GM19397 (cell line): ENCODE results near the gene PABPC3.

Experiments
- ATAC-seq: cut with Tn5 transposase; IDR thresholded peaks from one replicate; pipeline ENCODE4 v1.9.1; 2021; ENCODE audit warnings: mild to moderate bottlenecking, moderate library complexity; ENCODE audit not compliant: unreplicated experiment

The PABPC3 gene

DNA sequence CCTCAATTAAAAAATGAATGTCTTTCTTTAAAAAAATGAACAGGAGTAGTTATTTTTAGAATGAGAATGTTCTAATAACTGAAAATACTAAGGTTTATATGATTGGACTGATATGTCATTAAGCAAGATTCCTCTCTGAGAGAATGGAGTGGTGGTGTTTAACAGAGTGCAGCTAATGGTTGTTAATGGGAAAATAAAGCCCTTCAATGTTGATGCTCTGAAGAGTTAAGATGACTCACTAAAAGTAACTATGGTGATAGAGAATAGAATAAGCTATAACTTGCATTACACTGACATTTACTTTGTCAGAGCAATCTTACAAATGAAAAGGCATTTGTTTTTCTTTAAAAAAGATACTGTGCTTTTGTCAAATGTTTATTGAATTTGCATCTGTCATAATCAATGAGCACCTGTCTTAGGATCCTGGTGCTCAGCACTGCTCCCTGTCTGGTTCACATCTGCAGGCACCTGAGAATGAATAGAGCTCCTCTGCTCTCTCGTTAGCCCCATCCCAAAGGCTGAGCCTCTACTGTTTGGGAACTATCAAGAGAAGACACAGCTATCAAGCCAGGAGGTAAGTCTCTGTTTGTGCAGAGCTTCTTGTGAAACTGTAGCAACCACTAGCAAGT, 15.1 kb downstream of the PABPC3 start:
- ATAC-seq: no peak

DNA sequence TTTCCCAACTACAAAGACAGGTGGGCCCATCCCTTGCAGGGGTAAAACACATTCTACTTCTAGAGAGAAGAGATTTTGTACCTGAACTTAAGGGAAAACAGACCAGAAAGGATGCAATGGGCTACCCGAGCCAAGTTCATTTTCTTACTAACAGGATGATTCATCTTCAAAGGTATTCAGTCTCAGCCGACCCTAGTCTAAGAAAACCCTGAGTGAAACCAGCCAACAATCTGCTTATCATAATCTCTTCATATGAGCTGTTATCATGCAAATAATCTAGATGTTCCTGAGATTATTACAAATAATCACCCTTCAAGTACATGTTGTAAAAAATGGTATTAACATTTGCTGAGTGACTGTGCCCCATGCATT, 15.6 kb downstream of the PABPC3 start:
- ATAC-seq: no peak

DNA sequence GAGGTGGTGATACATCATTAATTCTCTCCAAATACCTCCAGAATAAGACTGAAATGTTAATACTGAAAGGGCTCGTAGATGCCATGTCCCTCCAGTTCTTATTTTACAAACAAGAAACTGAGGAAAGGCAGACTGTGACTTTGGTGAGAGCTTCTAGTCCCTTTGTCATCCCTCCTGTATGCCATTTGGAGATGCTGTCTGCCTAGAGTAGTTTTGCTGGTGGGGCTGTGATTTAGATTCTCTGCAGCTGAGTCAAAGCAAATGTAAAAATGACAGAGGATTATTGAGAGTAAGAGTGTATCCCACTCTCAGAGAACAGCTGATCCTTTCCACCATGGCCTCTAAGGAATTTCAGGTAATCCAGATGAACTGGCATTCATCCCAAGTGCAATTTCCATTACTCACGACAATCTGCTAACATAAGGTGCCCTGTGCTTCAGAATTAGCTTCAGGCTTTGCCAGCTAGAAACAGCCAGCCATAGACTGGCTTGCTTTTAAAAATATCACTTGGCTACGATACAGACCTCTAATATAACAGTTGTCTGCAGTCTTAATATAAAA, 16.8 kb downstream of the PABPC3 start:
- no peak for ATAC-seq

DNA sequence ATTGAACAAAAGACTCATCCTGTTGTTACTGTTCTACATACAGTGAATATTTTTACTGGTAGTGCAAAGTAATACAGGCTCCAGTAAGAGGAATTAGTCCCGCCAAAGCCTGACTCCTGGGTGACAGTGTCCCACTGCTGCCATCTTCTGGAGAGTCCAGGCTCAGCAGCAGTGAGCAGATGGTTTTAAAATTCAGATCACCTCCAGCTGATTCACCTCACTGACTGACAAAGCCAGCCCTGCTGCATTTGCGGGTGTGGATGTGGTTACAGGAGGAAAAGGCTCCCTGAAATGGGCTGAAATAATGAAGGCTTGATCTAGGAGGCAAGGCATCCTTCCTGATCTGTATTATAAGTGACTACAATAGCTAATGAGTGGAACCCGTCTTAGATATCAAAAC, 18.3 kb downstream of the PABPC3 start:
- peak; percentile 71 for ATAC-seq

DNA sequence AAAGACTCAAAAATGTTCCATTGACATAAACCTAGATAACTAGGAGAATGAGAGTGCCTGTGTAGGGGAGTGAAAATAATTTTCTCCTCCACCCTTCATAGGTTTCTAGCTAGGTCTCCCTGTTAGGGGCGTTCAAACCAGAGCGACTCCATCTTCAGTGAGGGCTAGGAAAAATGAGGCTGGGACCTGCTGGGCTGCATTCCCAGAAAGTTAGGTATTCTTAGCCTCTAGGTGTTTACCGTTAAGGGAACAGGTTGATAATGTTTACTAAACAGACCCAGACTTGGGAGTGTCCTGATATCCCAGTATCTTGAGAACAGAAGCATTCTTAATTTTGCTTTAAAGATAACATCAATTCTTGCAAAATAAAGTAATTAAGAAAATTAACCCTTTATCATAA, 20.1 kb downstream of the PABPC3 start:
- ATAC-seq: no peak

DNA sequence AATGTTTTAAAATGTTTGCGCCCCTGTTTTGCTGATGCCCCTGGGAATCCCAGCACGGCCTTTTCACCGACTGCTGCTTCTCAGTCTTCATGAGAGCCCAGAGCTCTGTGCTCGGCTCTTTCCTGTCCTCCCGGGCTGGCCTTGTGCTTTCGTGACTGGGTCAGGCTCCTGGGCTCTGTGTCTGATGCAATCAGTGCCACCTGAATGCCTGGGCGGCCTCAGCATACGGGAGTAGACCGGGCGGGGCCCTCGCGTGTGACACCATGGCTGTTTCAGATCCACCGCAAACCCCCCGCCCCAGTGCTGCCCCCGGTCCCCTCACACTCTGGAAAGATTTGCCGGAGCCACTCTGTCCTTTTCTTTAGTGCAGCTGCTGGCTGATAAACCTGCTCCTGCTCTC, 21.4 kb downstream of the PABPC3 start:
- ATAC-seq: no peak

DNA sequence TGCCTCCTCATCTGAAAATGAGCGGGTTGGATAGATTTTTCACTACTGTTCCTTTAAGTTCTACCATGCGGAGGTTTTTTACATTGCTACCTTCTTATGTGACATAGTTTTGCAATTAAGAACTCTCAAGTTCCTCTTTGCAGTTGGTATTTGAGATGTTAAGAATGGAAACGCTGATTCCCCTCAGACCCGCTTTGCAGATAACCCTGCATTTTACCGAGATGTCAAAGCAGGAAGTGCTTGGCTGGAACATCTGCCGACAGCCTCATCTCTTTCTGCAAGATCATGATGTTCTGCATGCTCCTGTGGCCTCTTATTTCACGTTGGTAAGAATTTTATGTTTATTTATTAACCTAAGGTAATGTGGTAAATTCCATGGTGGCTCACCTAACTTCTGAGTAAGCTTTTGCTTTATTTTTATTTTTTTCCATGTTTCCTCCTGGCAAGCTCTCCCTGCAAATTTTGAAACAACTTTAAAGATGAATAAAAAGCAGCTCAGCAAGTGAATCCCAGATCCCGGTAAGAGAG, 22.5 kb downstream of the PABPC3 start:
- no peak for ATAC-seq

DNA sequence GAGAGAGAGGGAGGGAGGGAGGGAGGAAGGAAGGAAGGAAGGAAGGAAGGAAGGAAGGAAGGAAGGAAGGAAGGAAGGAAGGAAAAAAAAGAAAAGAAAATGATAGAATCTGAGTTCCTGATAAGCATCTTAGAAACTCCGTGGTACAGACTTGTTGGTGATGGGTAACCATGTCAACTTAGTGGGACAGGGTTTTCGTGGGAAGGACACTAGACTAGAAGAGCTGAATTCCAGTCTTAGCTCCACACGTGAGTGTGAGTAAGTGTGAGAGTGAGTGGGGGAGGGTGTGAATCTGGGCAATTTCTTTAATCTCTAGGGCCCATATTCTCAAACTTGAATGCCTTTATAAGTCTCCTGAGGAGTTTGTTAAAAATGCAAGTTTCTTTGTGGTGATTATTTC, 35.0 kb downstream of the PABPC3 start:
- ATAC-seq: no peak

DNA sequence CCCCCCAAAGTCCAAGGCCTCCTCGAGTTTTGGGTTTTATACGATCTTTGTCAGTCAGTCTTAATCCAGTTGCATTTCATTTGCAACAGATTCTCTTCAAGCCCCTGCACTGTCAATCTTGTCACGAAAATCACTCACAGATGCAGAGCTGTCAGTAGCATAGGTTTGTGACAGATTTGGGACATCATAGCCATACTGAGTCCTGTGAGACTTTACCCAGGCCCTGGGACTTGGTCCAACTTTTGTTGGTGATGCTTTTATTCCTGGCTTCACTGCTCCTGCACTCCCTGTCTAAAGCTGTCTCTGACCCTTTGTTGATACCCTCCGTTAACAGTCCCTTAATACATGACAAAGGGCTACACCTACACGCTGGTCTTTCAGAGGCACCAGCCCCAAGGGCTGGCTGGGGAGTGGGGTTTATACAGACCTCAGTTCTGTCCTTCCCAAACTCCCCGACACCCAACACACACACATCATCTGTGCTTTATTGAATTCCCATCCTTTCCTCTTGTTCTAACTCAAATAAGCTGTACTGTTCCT, 36.0 kb downstream of the PABPC3 start:
- no peak for ATAC-seq

DNA sequence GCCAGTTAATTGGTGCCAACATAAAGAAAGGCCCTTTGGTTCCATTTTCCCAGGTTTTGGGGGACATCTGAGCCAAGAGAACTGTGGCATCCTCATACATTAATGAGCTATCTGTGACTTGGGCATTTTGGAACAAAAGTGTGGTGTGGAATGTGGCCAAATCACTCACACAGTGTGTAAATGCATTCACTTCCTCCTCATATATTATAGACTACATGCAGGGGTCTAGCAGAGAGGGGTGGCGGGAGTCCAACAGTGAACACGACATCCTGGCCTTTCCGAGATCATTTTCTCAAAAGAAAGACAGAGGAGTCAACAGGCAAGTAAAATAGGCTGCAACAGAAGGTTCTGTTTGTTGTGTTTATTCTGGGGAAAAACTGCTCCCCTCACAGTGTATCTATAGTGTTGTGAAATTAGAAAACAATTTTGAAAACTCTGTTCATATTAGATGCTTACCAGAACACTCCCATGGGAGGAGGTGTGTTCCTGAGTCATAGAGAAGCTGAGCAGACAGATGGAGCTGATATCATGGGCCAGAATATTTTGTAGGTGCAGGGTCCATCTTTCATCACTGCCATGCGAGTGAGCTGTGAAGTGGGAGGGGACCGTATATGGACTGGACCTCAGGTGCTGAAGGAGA, 36.9 kb downstream of the PABPC3 start:
- no peak for ATAC-seq

DNA sequence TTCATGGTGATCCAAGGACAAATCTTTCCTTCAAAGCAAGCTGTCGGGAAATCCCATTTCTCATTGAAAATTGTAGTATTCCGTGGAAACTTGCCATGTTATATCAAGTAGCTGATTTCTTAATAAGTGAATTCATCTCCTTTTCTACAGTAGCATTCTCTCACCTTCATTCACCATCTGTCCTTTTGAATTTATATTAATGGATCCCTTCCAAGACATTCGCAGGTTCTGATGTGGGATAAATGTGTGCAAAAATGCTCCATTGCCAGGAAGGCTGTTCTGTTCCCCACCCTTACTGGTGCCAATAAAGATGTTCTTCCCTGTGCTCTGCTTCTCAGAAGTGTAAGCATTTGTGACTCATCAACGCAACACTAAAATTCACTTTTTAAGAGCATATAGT, 40.0 kb downstream of the PABPC3 start:
- no peak for ATAC-seq

DNA sequence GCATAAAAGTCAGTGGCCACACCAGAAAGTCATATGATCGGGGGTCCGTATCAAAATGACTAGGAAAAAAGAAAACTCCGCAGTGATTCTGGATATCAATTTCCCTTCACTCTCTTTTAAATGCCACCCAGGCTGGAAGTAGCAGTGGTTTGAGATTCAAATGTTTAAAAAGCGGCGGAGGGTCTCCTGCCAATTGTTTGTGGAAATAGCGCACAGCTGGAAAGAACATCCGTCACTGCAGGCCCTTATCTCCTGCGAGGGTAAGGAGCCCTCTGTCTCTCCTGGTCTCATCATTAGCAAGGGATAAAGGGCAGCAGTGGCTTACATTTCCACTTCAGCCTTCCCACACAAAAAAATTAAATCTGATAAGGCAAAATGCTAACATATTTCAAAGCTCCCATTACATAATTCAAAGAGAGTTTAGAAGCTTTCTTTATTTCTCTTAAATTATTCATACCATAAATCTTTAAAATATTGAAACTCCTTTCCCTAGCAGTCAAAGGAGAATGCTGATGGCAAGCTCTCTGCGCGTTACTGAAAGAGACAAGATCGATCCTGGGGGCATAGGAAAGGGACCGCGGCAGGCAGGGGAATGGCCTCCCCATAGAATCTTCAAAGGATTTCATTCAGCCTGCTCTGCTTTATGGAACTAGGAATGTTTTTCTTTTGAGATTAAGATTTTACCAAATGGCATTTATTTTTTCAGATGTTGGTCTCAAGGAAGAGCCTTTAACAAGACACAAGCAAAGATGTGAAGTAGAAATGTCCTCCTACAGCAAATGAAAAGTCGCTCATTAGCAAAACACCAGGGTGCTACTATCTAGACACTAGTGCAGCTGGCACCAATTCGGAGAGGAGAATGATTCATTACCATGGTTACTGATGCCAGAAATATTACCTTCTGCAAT, 41.2 kb downstream of the PABPC3 start:
- no peak for ATAC-seq

DNA sequence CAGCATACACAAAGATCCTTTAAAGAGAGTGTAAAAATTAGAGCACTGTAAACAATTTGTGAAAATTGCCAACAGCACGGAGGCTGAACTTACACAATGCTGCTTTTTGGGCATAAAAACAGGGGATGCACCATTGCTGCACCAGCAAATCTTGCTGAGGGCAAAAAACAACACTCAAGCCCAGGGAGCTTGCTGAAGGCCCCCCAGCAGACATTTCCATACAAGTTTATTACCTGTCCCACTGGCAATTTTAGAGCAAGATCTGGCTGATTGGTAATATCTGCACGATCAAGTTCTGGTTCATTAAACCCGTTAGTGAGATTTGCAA, 41.8 kb downstream of the PABPC3 start:
- no peak for ATAC-seq

DNA sequence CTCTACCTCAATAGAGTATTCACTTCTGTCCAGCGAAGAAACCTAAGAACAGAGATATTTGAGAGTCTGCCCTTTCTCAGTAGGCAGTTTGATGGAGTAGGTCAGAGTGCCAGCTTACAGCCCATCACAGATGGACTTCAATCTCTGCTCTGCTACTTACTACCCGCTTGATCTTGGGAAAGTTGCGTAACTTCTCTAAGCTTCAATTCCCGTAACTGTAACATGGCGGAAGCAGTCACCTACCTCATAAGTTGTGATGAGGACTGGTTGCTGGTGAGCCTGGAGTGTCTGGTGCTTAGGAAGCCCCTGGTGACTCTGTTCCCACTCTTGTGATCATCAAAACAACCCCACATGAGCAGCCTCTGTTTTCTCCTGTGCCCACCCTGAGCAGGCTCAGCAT, 45.1 kb downstream of the PABPC3 start:
- ATAC-seq: no peak

DNA sequence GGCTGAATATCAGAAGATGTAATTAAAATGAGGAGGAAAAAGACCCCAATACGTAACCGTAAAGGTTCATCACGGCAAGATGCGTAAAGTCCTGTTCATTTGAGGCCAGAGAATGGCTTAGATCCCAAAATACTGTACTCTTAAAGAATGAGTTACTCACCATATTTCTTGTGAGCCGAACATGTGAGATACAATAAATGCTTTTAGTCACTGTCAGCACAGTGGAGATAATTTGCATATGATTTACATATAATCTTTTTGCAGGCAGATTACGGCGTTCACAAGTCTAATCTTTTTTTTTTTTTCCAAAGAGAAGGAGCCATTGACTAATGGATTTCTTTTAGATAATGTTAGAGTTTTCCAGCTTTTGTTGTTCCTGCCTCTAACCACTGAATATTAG, 47.8 kb downstream of the PABPC3 start:
- ATAC-seq: no peak

DNA sequence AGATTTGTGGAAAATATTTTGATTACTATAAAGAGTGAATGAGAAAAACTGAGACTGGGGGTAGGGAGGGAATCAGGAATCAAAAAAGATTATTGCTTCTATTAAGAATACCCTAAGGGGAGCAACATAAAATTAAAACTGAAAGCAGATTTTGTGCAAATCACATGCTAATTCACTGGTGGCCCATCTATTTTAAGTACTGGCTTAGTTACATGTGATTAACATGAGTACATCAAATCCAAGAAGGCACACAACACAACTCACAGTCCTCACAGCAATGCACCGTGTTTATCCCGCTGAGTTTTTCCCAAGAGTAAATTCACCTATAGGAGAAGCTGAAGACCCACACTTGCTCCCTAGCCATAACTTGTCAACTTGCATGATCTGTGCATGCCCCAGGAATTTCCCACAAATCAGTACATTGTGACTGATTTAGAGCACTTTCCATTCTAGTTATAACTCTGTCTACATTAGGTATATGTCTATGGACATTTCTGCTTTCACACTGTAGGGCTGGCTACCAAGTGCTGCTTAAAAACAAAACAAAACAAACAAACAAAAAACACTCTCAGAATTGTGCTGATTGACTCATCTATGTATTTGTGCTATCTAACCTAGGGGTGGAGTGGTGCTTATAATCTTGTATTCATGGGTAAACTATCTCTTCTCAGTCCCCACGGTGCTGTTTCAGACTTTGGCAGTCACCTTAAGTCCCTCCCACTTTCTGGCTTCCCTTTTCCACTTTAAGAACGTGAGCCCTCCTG, 51.9 kb downstream of the PABPC3 start:
- no peak for ATAC-seq

DNA sequence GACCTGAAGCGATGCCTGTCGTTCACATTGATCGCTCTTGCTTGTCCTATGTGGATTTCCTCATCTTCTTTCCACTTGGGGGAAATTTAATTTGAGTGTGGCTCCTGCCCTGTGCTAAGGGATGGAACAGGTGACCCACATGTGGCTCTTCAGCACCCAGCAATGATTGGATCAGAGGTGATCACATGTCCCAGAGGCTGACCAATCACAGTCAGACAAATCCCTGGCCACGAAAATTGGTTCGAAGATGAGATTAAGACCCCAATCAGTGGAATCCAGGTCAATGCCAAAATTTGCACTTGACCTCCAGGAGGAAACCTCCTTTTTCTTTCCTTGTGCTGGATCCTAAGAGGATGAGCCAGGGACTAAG, 52.5 kb downstream of the PABPC3 start:
- ATAC-seq: no peak
